Adrenal gland (tissue), 12 donors: ENCODE data around the gene HDAC1. TPM values are rescaled to one million over a fixed set of nuclear protein-coding genes. Genes with fewer than 3 reads are reported as not detected.
"Not testable (repeated sequence)": the region's sequence is repeated elsewhere in the genome, so short reads cannot be mapped to it uniquely, and the experiment has no call there.

Experiments
- DNase-seq, 7 donors: peaks; one replicate each; pipeline ENCODE4 v3.0.0-alpha.2; 2019 to 2020
- H3K27ac ChIP-seq, 5 donors: fragments of 200-600 bp; sonication (generic) in 4 of 5; 1 replicate in 3 of 5; 2 replicates in 2 of 5; pipeline versions ENCODE4 v1.5.1 to v1.8.0; 2016 to 2020; ENCODE audit warnings: mild to moderate bottlenecking in 1 of 5
- H3K27me3 ChIP-seq: fragments of 200-600 bp; 2 replicates; pipeline ENCODE4 v1.8.0; 2021
- H3K36me3 ChIP-seq, 2 donors: fragments of 200-600 bp; replicated peaks in 1 of 2; 1 replicate in 1 of 2; 2 replicates in 1 of 2; pipeline versions ENCODE4 v1.5.1 to v1.8.0; 2018 to 2022
- H3K4me1 ChIP-seq, 2 donors: fragments of 200-600 bp; replicated peaks in 1 of 2; 1 replicate in 1 of 2; 2 replicates in 1 of 2; pipeline versions ENCODE4 v1.5.1 to v1.8.0; 2018 to 2021
- H3K4me3 ChIP-seq, 4 donors: fragments of 200-600 bp; sonication (generic) in 3 of 4; one replicate each; pipeline ENCODE4 v1.5.1; 2016 to 2018
- H3K9me3 ChIP-seq, 3 donors: fragments of 200-600 bp; sonication (generic) in 1 of 3; replicated peaks in 1 of 3; 1 replicate in 2 of 3; 2 replicates in 1 of 3; pipeline versions ENCODE4 v1.5.1 to v1.8.0; 2016 to 2021
- POLR2A ChIP-seq, 2 donors: fragments of 450-650 bp; IDR thresholded peaks; one replicate each; pipeline ENCODE4 v1.6.1; 2017; ENCODE audit warnings: antibody characterized with exemption in 2 of 2, mild to moderate bottlenecking in 2 of 2, moderate library complexity in 1 of 2
- WGBS, 4 donors: extraction: QIAGEN DNeasy Blood & Tissue Kit in 2 of 4; methylation state at CpG; one replicate each; pipeline versions ENCODE4 v1.1.5 to v1.1.7; 2013 to 2017; 5-methylcytosine and 5-hydroxymethylcytosine counted together
- intact Hi-C, 2 donors: fragments of 100-400 bp; cut with DNase I; formaldehyde crosslinking; loops; one replicate each; pipeline versions ENCODE4 v1.14.1 to v1.15.0; 2022 to 2023
- polyA plus RNA-seq, 3 donors: library from polyadenylated mRNA; stranded (reverse); fragments of 200-250 nt in 2 of 3; fragments of 350-450 nt in 1 of 3; fragmentation: Illumina TruSeq in 1 of 3; extraction: RNeasy Lipid Tissue Mini Kit (QIAGEN cat#74804) in 1 of 3; gene quantifications; one replicate each; pipeline ENCODE4 v1.2.3, GENCODE V29; 2013 to 2014
- total RNA-seq, 9 donors: library from RNA; depleted of rRNA in 4 of 9; stranded (reverse); fragments of >200 nt in 4 of 9; fragments of 120-200 nt in 1 of 9; fragmentation: NEBNext Ultra II Directional in 1 of 9; extraction: Animal tissue kit (Norgen Biotek cat#: 25700) in 1 of 9; gene quantifications; one replicate each; pipeline versions ENCODE4 v1.1.0 to v1.2.4, GENCODE V29; 2013 to 2023
- TF ChIP-seq, protein P1 (sequence below), 6 experiments: fragments of 450-650 bp in 4 of 6; fragments of 200-600 bp in 2 of 6; sonication (generic) in 1 of 6; IDR thresholded peaks; 1 replicate in 5 of 6; 2 replicates in 1 of 6; pipeline versions ENCODE4 v1.5.1 to v1.8.0; 2016 to 2021; ENCODE audit warnings: antibody characterized with exemption in 6 of 6, mild to moderate bottlenecking in 2 of 6, moderate library complexity in 1 of 6
- donor health status: healthy with polysubstance abuse.
- donor health status: Bipolar disorder and iron deficiency.
- donor health status: DM: yes; HTN: yes; CAD: no.
- donor health status: DM: no; HTN: no; CAD: no.
- donor health status: DM: no; HTN: no; CAD: no.
- donor health status: DM: yes; HTN: yes; CAD: no.

The HDAC1 gene
- total and polyA plus RNA-seq, 12 donors, result 52.2 to 95.2 (median 71.2) TPM

DNA sequence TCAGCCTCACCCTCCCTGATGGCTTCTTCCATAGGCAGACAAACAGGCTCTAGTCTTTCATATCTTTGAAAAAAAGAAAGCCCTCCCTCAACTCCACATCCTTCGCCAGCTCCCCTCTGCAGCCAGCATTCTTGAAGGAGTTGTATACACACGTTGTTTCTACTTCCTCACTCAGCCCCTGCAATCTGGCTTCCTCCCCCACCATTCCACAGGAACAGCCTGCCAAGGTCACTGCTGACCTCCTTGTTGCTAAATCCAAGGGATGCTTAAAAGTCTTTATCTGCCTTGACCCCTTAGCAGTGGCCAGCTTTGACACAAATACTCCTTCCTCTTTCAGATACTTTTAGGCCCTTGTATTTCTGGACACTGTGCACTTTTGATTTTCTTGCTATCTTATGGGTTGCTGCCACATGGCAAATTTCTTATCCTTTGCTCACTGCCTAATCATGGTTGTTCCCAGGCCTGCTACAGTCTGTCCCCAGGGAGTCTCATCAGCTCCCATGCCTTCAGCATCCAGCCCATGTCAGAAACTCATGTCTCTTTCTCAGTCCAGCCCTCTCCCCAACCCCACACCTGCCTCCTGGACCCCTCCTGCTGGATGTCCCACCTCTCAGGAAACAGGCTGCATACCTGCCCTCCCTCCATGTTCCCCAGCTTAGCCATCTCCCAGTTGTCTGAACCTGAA lies 62.1 kb downstream of the HDAC1 start:
- DNase-seq, result peak in 6 of 7 donors; percentile 73 to 87 (median 78)
- Histone ChIP-seq H3K4me1 (peaks cover 31 to 50% of the 10 kb centered on the region in 2 donors), H3K27ac (peak overlapping the region; percentile 18 to 97 (median 93))

DNA sequence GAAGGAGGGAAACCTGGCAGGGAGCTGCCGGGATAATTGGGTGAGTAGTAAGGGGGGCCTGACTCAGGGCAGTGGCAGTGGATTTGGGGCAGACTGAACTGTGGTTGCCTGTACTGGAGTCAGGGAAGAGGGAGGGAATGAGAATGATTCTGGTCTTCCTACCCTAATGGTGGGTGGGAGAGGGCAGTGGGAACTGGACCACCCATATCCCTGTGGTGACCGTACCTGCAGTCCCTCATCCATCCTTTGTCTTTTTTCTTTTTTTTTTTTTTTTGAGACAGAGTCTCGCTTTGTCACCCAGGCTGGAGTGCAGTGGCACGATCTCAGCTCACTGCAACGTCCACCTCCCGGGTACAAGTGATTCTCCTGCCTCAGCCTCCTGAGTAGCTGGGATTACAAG lies 63.9 kb downstream of the HDAC1 start:
- H3K4me3 ChIP-seq, H3K27me3 ChIP-seq, DNase-seq, H3K36me3 ChIP-seq, intact Hi-C loops, H3K9me3 ChIP-seq: not testable (repeated sequence)
- H3K4me1 ChIP-seq, result peaks cover 31 to 36% of the 10 kb centered on the region in 2 donors
- WGBS, 4 donors, result 91 to 95% (median 93%) methylated on average over 6 of the region's 6 CpGs
- peak overlapping the region in 1 of 5 donors; percentile 86 for H3K27ac ChIP-seq

More for the DNA sequence above, 62.1 kb downstream of the HDAC1 start:
- no peaks in the 10 kb centered on the region for H3K36me3 ChIP-seq
- 20 to 32% (median 29%) methylated on average over 2 of the region's 2 CpGs for WGBS, 4 donors
- H3K9me3 ChIP-seq, result no peaks in the 10 kb centered on the region
- intact Hi-C loops, result no loop called here
- TF ChIP-seq POLR2A (IDR thresholded peaks at IDR 0.05), result no peak
- TF ChIP-seq, protein P1, sequence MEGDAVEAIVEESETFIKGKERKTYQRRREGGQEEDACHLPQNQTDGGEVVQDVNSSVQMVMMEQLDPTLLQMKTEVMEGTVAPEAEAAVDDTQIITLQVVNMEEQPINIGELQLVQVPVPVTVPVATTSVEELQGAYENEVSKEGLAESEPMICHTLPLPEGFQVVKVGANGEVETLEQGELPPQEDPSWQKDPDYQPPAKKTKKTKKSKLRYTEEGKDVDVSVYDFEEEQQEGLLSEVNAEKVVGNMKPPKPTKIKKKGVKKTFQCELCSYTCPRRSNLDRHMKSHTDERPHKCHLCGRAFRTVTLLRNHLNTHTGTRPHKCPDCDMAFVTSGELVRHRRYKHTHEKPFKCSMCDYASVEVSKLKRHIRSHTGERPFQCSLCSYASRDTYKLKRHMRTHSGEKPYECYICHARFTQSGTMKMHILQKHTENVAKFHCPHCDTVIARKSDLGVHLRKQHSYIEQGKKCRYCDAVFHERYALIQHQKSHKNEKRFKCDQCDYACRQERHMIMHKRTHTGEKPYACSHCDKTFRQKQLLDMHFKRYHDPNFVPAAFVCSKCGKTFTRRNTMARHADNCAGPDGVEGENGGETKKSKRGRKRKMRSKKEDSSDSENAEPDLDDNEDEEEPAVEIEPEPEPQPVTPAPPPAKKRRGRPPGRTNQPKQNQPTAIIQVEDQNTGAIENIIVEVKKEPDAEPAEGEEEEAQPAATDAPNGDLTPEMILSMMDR (IDR thresholded peaks at IDR 0.05), result no peak
- no peaks in the 10 kb centered on the region for H3K27me3 ChIP-seq
- peak overlapping the region in 1 of 4 donors; percentile 4 for H3K4me3 ChIP-seq

DNA sequence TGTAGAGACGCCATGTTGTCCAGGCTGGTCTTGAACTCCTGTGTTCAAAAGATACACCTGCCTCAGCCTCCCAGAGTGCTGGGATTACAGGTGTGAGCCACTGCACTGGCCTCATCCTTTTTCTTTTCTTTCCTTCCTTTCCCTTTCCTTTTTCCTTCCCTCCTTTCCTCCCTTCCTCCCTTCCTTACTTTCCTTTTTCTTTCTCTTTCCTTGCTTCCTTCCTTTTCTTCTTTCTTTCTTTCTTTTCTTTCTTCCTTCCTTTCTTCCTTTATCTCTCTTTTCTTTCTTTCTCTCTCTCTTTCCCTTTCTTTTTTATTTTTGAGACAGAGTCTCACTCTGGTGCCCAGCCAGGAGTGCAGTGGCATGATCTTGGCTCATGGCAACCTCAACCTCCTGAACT lies 64.6 kb downstream of the HDAC1 start:
- 86 to 100% (median 98%) methylated on average over 1 of the region's 1 CpG for WGBS, 4 donors
- intact Hi-C loops, result no loop called here
- H3K4me3 ChIP-seq, result no peak overlapping the region
- peaks cover 32 to 37% of the 10 kb centered on the region in 2 donors for H3K4me1 ChIP-seq
- no peak for DNase-seq
- H3K27ac ChIP-seq, result no peak overlapping the region
- TF ChIP-seq, protein P1 (IDR thresholded peaks at IDR 0.05), result no peak
- TF ChIP-seq POLR2A (IDR thresholded peaks at IDR 0.05), result no peak
- H3K27me3 ChIP-seq, result no peaks in the 10 kb centered on the region
- no peaks in the 10 kb centered on the region for H3K9me3 ChIP-seq
- no peaks in the 10 kb centered on the region for H3K36me3 ChIP-seq

DNA sequence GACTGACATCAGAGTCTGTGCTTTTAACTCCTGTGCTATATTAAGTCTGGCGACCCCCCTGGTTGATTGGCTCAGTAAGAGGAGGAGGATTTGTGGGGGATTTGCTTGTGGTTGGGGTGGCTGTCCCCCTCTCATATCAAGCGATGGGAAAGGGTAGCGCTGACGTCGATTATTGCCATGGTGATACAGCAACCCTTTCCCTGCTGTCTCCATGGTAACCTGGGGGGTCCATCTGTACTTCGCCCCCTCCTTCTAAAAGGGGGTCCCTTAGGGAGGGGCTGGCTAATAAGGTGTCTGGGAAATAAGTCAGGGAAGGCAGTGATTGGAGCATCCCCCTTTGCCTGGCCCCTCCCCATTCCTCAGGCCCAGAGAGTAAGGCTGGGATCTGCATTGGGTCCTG lies 65.7 kb downstream of the HDAC1 start:
- no peaks in the 10 kb centered on the region for H3K36me3 ChIP-seq
- intact Hi-C loops, result no loop called here
- no peaks in the 10 kb centered on the region for H3K9me3 ChIP-seq
- H3K4me1 ChIP-seq, result peaks cover 34 to 38% of the 10 kb centered on the region in 2 donors
- no peak for TF ChIP-seq POLR2A (IDR thresholded peaks at IDR 0.05)
- TF ChIP-seq, protein P1 (IDR thresholded peaks at IDR 0.05), result no peak
- 66 to 78% (median 74%) methylated on average over 2 to 6 of the region's 6 CpGs for WGBS, 4 donors
- H3K27ac ChIP-seq, result no peak overlapping the region
- DNase-seq, result no peak
- no peaks in the 10 kb centered on the region for H3K27me3 ChIP-seq
- no peak overlapping the region for H3K4me3 ChIP-seq

DNA sequence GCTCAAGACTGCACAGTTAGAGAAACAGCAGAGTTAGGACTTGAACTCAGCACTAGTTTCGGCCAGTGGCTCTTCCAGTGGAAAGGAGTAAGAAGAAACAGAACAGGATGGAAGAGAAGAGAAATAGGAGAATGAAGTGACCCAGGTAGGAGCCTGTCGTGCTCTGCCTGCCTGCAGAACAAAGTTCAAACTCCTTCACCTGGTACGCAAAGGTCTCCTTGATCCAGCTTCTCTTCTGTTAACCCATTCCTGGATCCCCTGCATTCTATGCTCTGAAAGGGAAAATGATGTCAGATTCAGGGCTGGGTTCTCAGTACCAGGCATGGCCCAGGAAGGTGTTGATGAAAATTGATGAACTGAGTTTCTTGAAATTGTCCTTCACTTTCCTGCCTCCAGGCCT lies 66.6 kb downstream of the HDAC1 start:
- no peak for DNase-seq
- Histone ChIP-seq H3K36me3 (peaks cover 0 to 2% of the 10 kb centered on the region in 2 donors), H3K9me3 (no peaks in the 10 kb centered on the region), H3K4me3 (no peak overlapping the region), H3K4me1 (peaks cover 27 to 33% of the 10 kb centered on the region in 2 donors), H3K27ac (no peak overlapping the region), H3K27me3 (no peaks in the 10 kb centered on the region)
- TF ChIP-seq POLR2A (IDR thresholded peaks at IDR 0.05), result no peak
- TF ChIP-seq, protein P1 (IDR thresholded peaks at IDR 0.05), result no peak
- 79 to 84% (median 83%) methylated on average over 3 of the region's 3 CpGs for WGBS, 4 donors
- intact Hi-C loops, result no loop called here
